ENCODE results near the gene SERPINB7. TPM values are rescaled to one million over a fixed set of nuclear protein-coding genes. Genes with fewer than 3 reads are reported as not detected.

Gene SERPINB7
- total and polyA plus RNA-seq, 2 of the 8 experiments (the other 6 are each of a cell fraction or from before 2014, with no cell fraction given), result not detected

GRCh38 chr18:63819786-63820185 lies 44.6 kb downstream of the SERPINB7 start (continued):
- TF ChIP-seq PHF8 (conservative IDR thresholded peaks at IDR 0.05; ENCODE audit: low read depth, low read length) (no peak), SIN3A (conservative IDR thresholded peaks at IDR 0.05 in 1 of 2, IDR thresholded peaks at IDR 0.05 in 1 of 2; ENCODE audit: low read depth in 1 of 2, low read length in 2 of 2) (no peak)

All from H1 (cell line).